Measurements from ENCODE around the gene CSRP1. TPM values are rescaled to one million over a fixed set of nuclear protein-coding genes. Genes with fewer than 3 reads are reported as not detected.

CSRP1 gene
- total RNA-seq, 2 experiments from 2014 or later = 55.3 to 56.2 TPM

GRCh38 chr1:201459775-201460174, 47.1 kb downstream of the CSRP1 start:
- H3K4me3 Mint-ChIP-seq = no peak overlapping the region
- H3K27me3 Mint-ChIP-seq = peaks cover 8% of the 10 kb centered on the region
- ChIA-PET POLR2A (interaction anchor here (0.8 kb wide), 1 partner anchor 229 kb away, joined by 3 read pairs; no protein-coding TSS in a partner anchor), CTCF (interaction anchor here (1.1 to 8.0 kb wide), 4 partner anchors 12 to 24 kb away, joined by 3 to 28 read pairs (median 5); no protein-coding TSS in a partner anchor)
- no peak overlapping the region for H3K27ac Mint-ChIP-seq
- H3K36me3 Mint-ChIP-seq (ENCODE audit: low read depth) = no peaks in the 10 kb centered on the region
- no peak for ATAC-seq
- DNase-seq = no peak
- TF ChIP-seq CTCF (IDR thresholded peaks at IDR 0.05) = no peak
- intact Hi-C loops (cut with micrococcal nuclease) = no loop called here
- peaks cover 3% of the 10 kb centered on the region for H3K4me1 Mint-ChIP-seq (ENCODE audit: low read depth)
- H3K9me3 Mint-ChIP-seq = no peaks in the 10 kb centered on the region

GRCh38 chr1:201459052-201459451, 47.9 kb downstream of the CSRP1 start:
- no peaks in the 10 kb centered on the region for H3K9me3 Mint-ChIP-seq
- H3K27me3 Mint-ChIP-seq = peaks cover 5% of the 10 kb centered on the region
- DNase-seq (no peak), ATAC-seq (no peak)
- H3K27ac Mint-ChIP-seq = no peak overlapping the region
- H3K4me3 Mint-ChIP-seq = no peak overlapping the region
- peaks cover 9% of the 10 kb centered on the region for H3K4me1 Mint-ChIP-seq (ENCODE audit: low read depth)
- H3K36me3 Mint-ChIP-seq (ENCODE audit: low read depth) = no peaks in the 10 kb centered on the region
- ChIA-PET CTCF (interaction anchor here (1.4 to 3.4 kb wide), 3 partner anchors 11 to 24 kb away, joined by 4 to 16 read pairs (median 6); no protein-coding TSS in a partner anchor), POLR2A (no interaction called here)
- intact Hi-C loops (cut with micrococcal nuclease) = no loop called here
- TF ChIP-seq CTCF (IDR thresholded peaks at IDR 0.05) = no peak

- ATAC-seq (no peak), DNase-seq (no peak)
- no peak for TF ChIP-seq CTCF (IDR thresholded peaks at IDR 0.05)
- ChIA-PET POLR2A (no interaction called here), CTCF (interaction anchor here (1.9 to 3.4 kb wide), 2 partner anchors 9 to 24 kb away, joined by 9 to 16 read pairs; no protein-coding TSS in a partner anchor)
- Mint-ChIP-seq H3K27ac (no peak overlapping the region), H3K27me3 (peaks cover 7% of the 10 kb centered on the region), H3K9me3 (no peaks in the 10 kb centered on the region), H3K4me1 (ENCODE audit: low read depth) (peaks cover 12% of the 10 kb centered on the region), H3K4me3 (no peak overlapping the region), H3K36me3 (ENCODE audit: low read depth) (no peaks in the 10 kb centered on the region)
- intact Hi-C loops (cut with micrococcal nuclease) = no loop called here
These were observed 49.4 kb downstream of the CSRP1 start for GRCh38 chr1:201457508-201457960.

GRCh38 chr1:201456499-201457309, 50.2 kb downstream of the CSRP1 start:
- H3K4me1 Mint-ChIP-seq (ENCODE audit: low read depth) = peaks cover 12% of the 10 kb centered on the region
- no peak for ATAC-seq
- peaks cover 10% of the 10 kb centered on the region for H3K27me3 Mint-ChIP-seq
- ChIA-PET POLR2A (no interaction called here), CTCF (interaction anchor here (1.5 to 3.4 kb wide), 3 partner anchors 9 to 56 kb away, joined by 4 to 16 read pairs (median 9); no protein-coding TSS in a partner anchor)
- H3K27ac Mint-ChIP-seq = no peak overlapping the region
- H3K9me3 Mint-ChIP-seq = no peaks in the 10 kb centered on the region
- no peaks in the 10 kb centered on the region for H3K36me3 Mint-ChIP-seq (ENCODE audit: low read depth)
- H3K4me3 Mint-ChIP-seq = no peak overlapping the region
- no peak for DNase-seq
- intact Hi-C loops (cut with micrococcal nuclease) = no loop called here
- no peak for TF ChIP-seq CTCF (IDR thresholded peaks at IDR 0.05)

GRCh38 chr1:201455098-201455497, 51.8 kb downstream of the CSRP1 start:
- ATAC-seq (no peak), DNase-seq (no peak)
- H3K4me3 Mint-ChIP-seq = no peak overlapping the region
- CTCF ChIA-PET = interaction anchor here (1.7 to 2.7 kb wide), 2 partner anchors 19 to 27 kb away, joined by 7 to 17 read pairs; no protein-coding TSS in a partner anchor
- POLR2A ChIA-PET = interaction anchor here (1.2 kb wide), 1 partner anchor 57 kb away, joined by 3 read pairs; no protein-coding TSS in a partner anchor
- no peak overlapping the region for H3K27ac Mint-ChIP-seq
- intact Hi-C loops (cut with micrococcal nuclease) = no loop called here
- H3K27me3 Mint-ChIP-seq = peaks cover 11% of the 10 kb centered on the region
- no peaks in the 10 kb centered on the region for H3K36me3 Mint-ChIP-seq (ENCODE audit: low read depth)
- no peak for TF ChIP-seq CTCF (IDR thresholded peaks at IDR 0.05)
- H3K4me1 Mint-ChIP-seq (ENCODE audit: low read depth) = peaks cover 17% of the 10 kb centered on the region
- H3K9me3 Mint-ChIP-seq = no peaks in the 10 kb centered on the region
